Measurements from ENCODE around the gene KCNV2. TPM values are rescaled to one million over a fixed set of nuclear protein-coding genes. Genes with fewer than 3 reads are reported as not detected.

KCNV2 gene
- total RNA-seq, 1 donor from 2014 or later: not detected

GRCh38 chr9:2720179-2720654 is 2.9 kb downstream of the KCNV2 start:
- intact Hi-C loops (cut with micrococcal nuclease): no loop called here

- intact Hi-C loops (cut with micrococcal nuclease): loop anchor here (1.0 to 2.0 kb wide), 2 partner anchors 66 to 121 kb away; no protein-coding TSS in a partner anchor
These were observed 5.4 kb downstream of the KCNV2 start for GRCh38 chr9:2722715-2723114.

- intact Hi-C loops (cut with micrococcal nuclease): loop anchor here (2.0 kb wide), 1 partner anchor 67 kb away; no protein-coding TSS in a partner anchor
These were observed 6.2 kb downstream of the KCNV2 start for GRCh38 chr9:2723376-2724065.

GRCh38 chr9:2725126-2725525 is 7.8 kb downstream of the KCNV2 start:
- intact Hi-C loops (cut with micrococcal nuclease): loop anchor here (5.0 kb wide), 1 partner anchor 103 kb away; the partner anchor contains the start of gene VLDLR

GRCh38 chr9:2725898-2726649 is 8.8 kb downstream of the KCNV2 start:
- intact Hi-C loops (cut with micrococcal nuclease): loop anchor here (5.0 kb wide), 1 partner anchor 104 kb away; the partner anchor contains the start of gene VLDLR

- intact Hi-C loops (cut with micrococcal nuclease): loop anchor here (5.0 kb wide), 1 partner anchor 104 kb away; the partner anchor contains the start of gene VLDLR
These were observed 9.5 kb downstream of the KCNV2 start for GRCh38 chr9:2726650-2727340.

- intact Hi-C loops (cut with micrococcal nuclease): loop anchor here (5.0 kb wide), 1 partner anchor 105 kb away; the partner anchor contains the start of gene VLDLR
These were observed 10.1 kb downstream of the KCNV2 start for GRCh38 chr9:2727374-2727773.

GRCh38 chr9:2727966-2728613 is 10.8 kb downstream of the KCNV2 start:
- intact Hi-C loops (cut with micrococcal nuclease): loop anchor here (1.0 to 5.0 kb wide), 2 partner anchors 106 to 596 kb away; partner anchors contain the start of gene VLDLR

- intact Hi-C loops (cut with micrococcal nuclease): loop anchor here (5.0 kb wide), 1 partner anchor 107 kb away; the partner anchor contains the start of gene VLDLR
These were observed 11.7 kb downstream of the KCNV2 start for GRCh38 chr9:2729003-2729402.

GRCh38 chr9:2729721-2730120 is 12.4 kb downstream of the KCNV2 start:
- intact Hi-C loops (cut with micrococcal nuclease): loop anchor here (5.0 kb wide), 1 partner anchor 107 kb away; the partner anchor contains the start of gene VLDLR

- intact Hi-C loops (cut with micrococcal nuclease): no loop called here
These were observed 13.7 kb downstream of the KCNV2 start for GRCh38 chr9:2730971-2731370.

- intact Hi-C loops (cut with micrococcal nuclease): no loop called here
These were observed 15.2 kb downstream of the KCNV2 start for GRCh38 chr9:2732492-2732891.

GRCh38 chr9:2740616-2741015 is 23.3 kb downstream of the KCNV2 start:
- intact Hi-C loops (cut with micrococcal nuclease): no loop called here

- intact Hi-C loops (cut with micrococcal nuclease): no loop called here
These were observed 24.3 kb downstream of the KCNV2 start for GRCh38 chr9:2741441-2742158.

- intact Hi-C loops (cut with micrococcal nuclease): no loop called here
These were observed 24.9 kb downstream of the KCNV2 start for GRCh38 chr9:2742214-2742613.

- intact Hi-C loops (cut with micrococcal nuclease): no loop called here
These were observed 26.7 kb downstream of the KCNV2 start for GRCh38 chr9:2743937-2744529.

- intact Hi-C loops (cut with micrococcal nuclease): no loop called here
These were observed 28.5 kb downstream of the KCNV2 start for GRCh38 chr9:2745560-2746380.

- intact Hi-C loops (cut with micrococcal nuclease): no loop called here
These were observed 32.2 kb downstream of the KCNV2 start for GRCh38 chr9:2749485-2749884.

- intact Hi-C loops (cut with micrococcal nuclease): no loop called here
These were observed 38.0 kb downstream of the KCNV2 start for GRCh38 chr9:2755285-2755684.

Measured in T-helper 1 cell treated with Interleukin-12 subunit alpha and Interleukin-12 subunit beta and Interleukin-4 antibody, amounts not matched to agents 30 ng/mL and 1 ng/mL, for 36 hours (primary cell).